T-cell (primary cell): ENCODE results near the gene BEAN1. TPM values are rescaled to one million over a fixed set of nuclear protein-coding genes. Genes with fewer than 3 reads are reported as not detected.
A peak's percentile ranks its signal among the peaks of the same experiment; 100 is the strongest.

Experiments used
- ATAC-seq, 4 experiments: fragments of 200-7000 bp in 3 of 4; fragments of 150-1000 bp in 1 of 4; cut with Tn5 transposase; replicated peaks in 1 of 4; 1 replicate in 3 of 4; 2 replicates in 1 of 4; pipeline ENCODE4 v1.10.0; 2021; ENCODE audit warnings: moderate library complexity in 3 of 4, mild to moderate bottlenecking in 2 of 4, moderate number of reproducible peaks in 1 of 4
- CTCF ChIA-PET, 2 donors: fragments of 300-600 bp; sonication (Branson Sonifier 250); formaldehyde crosslinking; loops; one replicate each; lab custom pipeline; 2022; ENCODE audit warnings: antibody characterized with exemption in 2 of 2; lab: Charles Lee
- POLR2A ChIA-PET, 2 donors: fragments of 300-600 bp; sonication (Branson Sonifier 250); formaldehyde crosslinking; loops; one replicate each; lab custom pipeline; 2022; ENCODE audit warnings: antibody characterized with exemption in 2 of 2; lab: Charles Lee
- DNase-seq, 35 experiments: peaks; one replicate each; pipeline versions ENCODE4 v3.0.0 to v3.0.0-alpha.2; 2013 to 2023
- H3K27ac ChIP-seq: one replicate; pipeline ENCODE4 v1.5.1; 2013; ENCODE audit warnings: low read length
- H3K27me3 ChIP-seq, 2 experiments: replicated peaks in 1 of 2; 1 replicate in 1 of 2; 2 replicates in 1 of 2; pipeline versions ENCODE4 v1.6.1 to v1.7.0; 2013; ENCODE audit warnings: low read length in 1 of 2, mixed read lengths in 1 of 2; ENCODE audit not compliant: control insufficient read depth in 2 of 2, insufficient read depth in 2 of 2; ENCODE audit errors: extremely low read depth in 1 of 2
- H3K36me3 ChIP-seq, 2 donors: 1 replicate in 1 of 2; 2 replicates in 1 of 2; pipeline versions ENCODE4 v1.6.1 to v1.7.0; 2013; ENCODE audit warnings: low read length in 1 of 2; ENCODE audit not compliant: control insufficient read depth in 2 of 2, insufficient read depth in 1 of 2; ENCODE audit errors: extremely low read depth in 1 of 2
- H3K4me1 ChIP-seq, 2 experiments: 1 replicate in 1 of 2; 2 replicates in 1 of 2; pipeline versions ENCODE4 v1.6.1 to v1.7.0; 2013; ENCODE audit warnings: low read length in 2 of 2, mixed read lengths in 1 of 2; ENCODE audit not compliant: insufficient read depth in 2 of 2, control insufficient read depth in 1 of 2; ENCODE audit errors: extremely low read depth in 1 of 2
- H3K4me3 ChIP-seq, 2 donors: 1 replicate in 1 of 2; 2 replicates in 1 of 2; pipeline versions ENCODE4 v1.5.1 to v1.7.0; 2013; ENCODE audit warnings: mild to moderate bottlenecking in 2 of 2, low read length in 1 of 2, moderate library complexity in 1 of 2; ENCODE audit not compliant: control insufficient read depth in 1 of 2; ENCODE audit errors: extremely low read depth in 1 of 2
- H3K9me3 ChIP-seq: 2 replicates; pipeline ENCODE4 v1.7.0; 2013
- H3K27ac Mint-ChIP-seq, 2 donors: one replicate each; pipeline ENCODE4 v1.8.0; 2020 to 2021; ENCODE audit warnings: mild to moderate bottlenecking in 2 of 2, mixed read lengths in 2 of 2
- H3K27me3 Mint-ChIP-seq, 2 donors: one replicate each; pipeline ENCODE4 v1.8.0; 2021 to 2022; ENCODE audit warnings: mixed read lengths in 2 of 2
- H3K36me3 Mint-ChIP-seq: one replicate; pipeline ENCODE4 v1.8.0; 2021; ENCODE audit warnings: mixed read lengths
- H3K4me1 Mint-ChIP-seq, 3 donors: one replicate each; pipeline ENCODE4 v1.8.0; 2020 to 2022; ENCODE audit warnings: mixed read lengths in 3 of 3, mild to moderate bottlenecking in 1 of 3
- H3K4me3 Mint-ChIP-seq, 3 donors: one replicate each; pipeline ENCODE4 v1.8.0; 2020 to 2022; ENCODE audit warnings: mild to moderate bottlenecking in 3 of 3, mixed read lengths in 3 of 3, moderate library complexity in 3 of 3
- H3K9me3 Mint-ChIP-seq, 3 donors: one replicate each; pipeline ENCODE4 v1.8.0; 2020 to 2022; ENCODE audit warnings: mixed read lengths in 3 of 3
- WGBS: methylation state at CpG from one replicate; pipeline ENCODE4 v1.1.5; 2013; ENCODE audit warnings: missing lambda C conversion rate; ENCODE audit not compliant: insufficient coverage; 5-methylcytosine and 5-hydroxymethylcytosine counted together
- total RNA-seq, 35 experiments: library from RNA in 6 of 35; stranded (reverse) in 6 of 35; fragments of 120-200 nt in 1 of 35; gene quantifications; one replicate each; pipeline versions ENCODE4 v1.2.1 to v1.2.4 and lab custom pipeline; 2013 to 2026

BEAN1 gene
- total RNA-seq, 5 donors from 2014 or later (not counting 1 experiment from before 2014, with no cell fraction given) = not detected

DNA sequence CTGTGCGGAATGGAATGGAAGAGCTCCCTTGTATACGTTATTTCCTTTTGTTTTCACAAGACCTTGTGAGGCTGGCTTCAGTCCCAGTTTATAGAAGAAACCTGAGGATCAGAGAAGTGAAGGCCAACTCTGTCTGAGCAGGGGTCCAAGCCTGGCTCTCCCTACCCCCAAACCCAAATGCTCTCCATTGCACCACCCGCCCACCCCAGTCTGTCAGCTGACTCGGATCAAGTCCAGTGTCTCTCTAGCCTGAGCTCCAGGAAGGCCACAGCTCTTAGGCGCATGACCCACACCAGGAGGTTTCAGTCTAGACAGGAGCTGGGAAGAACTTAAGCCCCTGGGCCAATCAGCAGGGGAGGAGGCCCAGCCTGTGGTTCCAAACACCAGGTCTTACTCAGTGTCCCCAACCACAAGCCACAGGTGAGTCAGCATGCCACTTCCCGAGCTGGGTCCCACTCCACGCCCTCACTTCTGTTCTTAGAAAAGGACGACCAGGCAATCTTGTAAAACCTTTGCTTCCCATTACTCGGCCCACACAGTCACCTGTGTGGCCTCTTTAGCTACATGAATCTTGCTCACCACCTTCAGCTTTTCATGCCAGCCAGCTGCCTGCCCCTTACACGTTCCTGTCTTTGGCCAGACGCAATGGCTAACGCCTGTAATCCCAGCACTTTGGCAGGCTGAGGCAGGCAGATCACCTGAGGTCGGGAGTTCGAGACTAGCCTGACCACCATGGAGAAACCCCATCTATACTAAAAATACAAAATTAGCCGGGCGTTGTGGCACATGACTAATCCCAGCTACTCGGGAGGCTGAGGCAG, 95.1 kb downstream of the BEAN1 start:
- Histone ChIP-seq H3K4me3 (peak overlapping the region; percentile 18 to 52), H3K4me1 (peaks cover 57 to 85% of the 10 kb centered on the region in 2 experiments), H3K9me3 (no peaks in the 10 kb centered on the region), H3K27ac (peak overlapping the region; percentile 68), H3K27me3 (no peaks in the 10 kb centered on the region), H3K36me3 (no peaks in the 10 kb centered on the region)
- Mint-ChIP-seq H3K27me3 (no peaks in the 10 kb centered on the region), H3K4me1 (peaks cover 84 to 88% (median 84%) of the 10 kb centered on the region in 3 donors), H3K9me3 (no peaks in the 10 kb centered on the region), H3K36me3 (no peaks in the 10 kb centered on the region), H3K27ac (peak overlapping the region; percentile 96 to 99), H3K4me3 (peak overlapping the region; percentile 62 to 69 (median 69))
- 10% methylated on average over 12 of the region's 17 CpGs for whole genome bisulfite sequencing
- POLR2A ChIA-PET = interaction anchor here in 1 of 2 donors (0.5 kb wide), 1 partner anchor 263 kb away, joined by 8 read pairs; no protein-coding TSS in a partner anchor
- DNase-seq = peak; percentile 21 to 86 (median 62)
- peak; percentile 72 to 85 (median 79) for ATAC-seq
- CTCF ChIA-PET = interaction anchor here in 1 of 2 donors (0.7 to 4.7 kb wide), 6 partner anchors 10 to 56 kb away, joined by 3 to 17 read pairs (median 4); partner anchors contain the start of gene CKLF

DNA sequence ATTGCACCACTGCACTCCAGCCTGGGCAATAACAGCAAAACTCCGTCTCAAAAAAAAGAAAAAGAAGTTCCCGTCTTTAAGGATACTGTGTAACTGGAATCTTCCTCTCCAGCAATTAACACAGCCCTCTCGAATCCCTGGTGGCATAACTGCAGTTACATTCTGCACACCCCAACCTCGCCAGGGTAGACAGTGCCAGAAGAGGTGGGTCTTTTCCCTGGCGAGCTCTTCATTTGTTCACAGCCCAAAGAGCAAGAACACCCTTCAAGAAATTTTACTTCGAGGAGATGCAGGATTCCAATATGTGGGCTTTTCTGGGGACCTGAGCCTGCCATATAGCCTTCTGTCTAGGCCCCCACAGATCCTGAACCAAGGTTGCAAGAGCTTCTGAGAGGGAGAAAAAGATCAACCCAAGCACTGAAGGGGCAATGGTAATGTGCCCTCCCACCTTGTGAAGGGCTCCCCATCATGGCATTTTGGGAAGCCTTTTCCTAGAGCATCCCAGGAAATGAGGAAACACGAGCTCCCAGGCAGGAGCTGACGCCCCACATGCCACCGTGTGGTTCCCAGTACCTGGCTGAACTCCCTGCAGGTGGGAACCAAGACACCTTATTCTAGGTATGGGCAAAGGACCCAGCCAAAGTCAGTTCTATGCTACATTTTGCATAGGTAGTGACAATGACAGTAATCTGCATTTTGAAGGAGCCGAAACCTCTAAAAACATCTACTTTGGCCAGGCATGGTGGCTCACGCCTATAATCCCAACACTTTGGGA, 95.9 kb downstream of the BEAN1 start:
- POLR2A ChIA-PET = no interaction called here
- CTCF ChIA-PET = interaction anchor here in 1 of 2 donors (0.5 to 4.7 kb wide), 4 partner anchors 10 to 40 kb away, joined by 3 to 17 read pairs (median 4); partner anchors contain the start of gene CKLF
- peaks cover 4% of the 10 kb centered on the region for H3K36me3 Mint-ChIP-seq

DNA sequence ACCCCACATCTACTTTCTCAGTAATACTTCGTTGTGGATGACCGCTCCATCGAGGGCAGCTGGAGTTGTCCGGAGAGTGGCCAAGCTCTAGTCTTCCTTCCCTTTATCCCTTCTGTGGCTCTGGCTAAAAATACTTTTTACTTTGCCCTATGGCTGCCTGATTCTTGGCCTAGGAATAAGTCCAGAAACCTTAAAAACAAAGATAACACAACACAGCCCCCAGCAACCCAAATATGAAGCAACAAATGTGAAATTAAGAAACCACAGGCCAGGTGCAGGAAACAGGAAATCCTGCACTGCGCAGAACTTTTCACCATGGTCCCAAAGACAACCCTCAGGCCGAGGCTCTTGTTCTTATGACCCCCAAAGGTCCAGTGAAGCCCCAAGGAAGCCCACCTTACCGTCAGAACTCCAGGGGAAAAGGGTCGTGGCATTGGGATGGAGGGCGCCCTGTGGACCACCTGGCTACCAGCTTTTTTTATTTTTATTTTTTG, 96.8 kb downstream of the BEAN1 start:
- ChIA-PET POLR2A (no interaction called here), CTCF (interaction anchor here in 1 of 2 donors (4.7 kb wide), 1 partner anchor 28 kb away, joined by 17 read pairs; the partner anchor contains the start of gene CKLF)
- peak overlapping the region; percentile 96 to 99 for H3K27ac Mint-ChIP-seq
- peak overlapping the region; percentile 68 for H3K27ac ChIP-seq
- ATAC-seq (peak; percentile 48 to 76 (median 56)), DNase-seq (peak in 29 of 35 experiments; percentile 18 to 72 (median 38))
- no peaks in the 10 kb centered on the region for H3K27me3 Mint-ChIP-seq
- peak overlapping the region in 1 of 2 donors; percentile 42 for H3K4me3 ChIP-seq
- H3K9me3 Mint-ChIP-seq = no peaks in the 10 kb centered on the region
- H3K4me1 ChIP-seq = peaks cover 53 to 79% of the 10 kb centered on the region in 2 experiments
- H3K36me3 ChIP-seq = no peaks in the 10 kb centered on the region
- 24% methylated on average over 8 of the region's 9 CpGs for WGBS
- H3K27me3 ChIP-seq = no peaks in the 10 kb centered on the region
- peaks cover 72 to 81% (median 79%) of the 10 kb centered on the region in 3 donors for H3K4me1 Mint-ChIP-seq
- H3K36me3 Mint-ChIP-seq = peaks cover 5% of the 10 kb centered on the region
- no peaks in the 10 kb centered on the region for H3K9me3 ChIP-seq
- peak overlapping the region; percentile 64 to 75 (median 69) for H3K4me3 Mint-ChIP-seq

More for the DNA sequence above, 95.9 kb downstream of the BEAN1 start:
- H3K27ac ChIP-seq = peak overlapping the region; percentile 68
- 91% methylated on average over 4 of the region's 11 CpGs for WGBS
- ATAC-seq (no peak), DNase-seq (no peak)
- no peaks in the 10 kb centered on the region for H3K36me3 ChIP-seq
- Mint-ChIP-seq H3K27ac (peak overlapping the region; percentile 96 to 99), H3K9me3 (no peaks in the 10 kb centered on the region), H3K4me1 (peaks cover 76 to 84% (median 80%) of the 10 kb centered on the region in 3 donors), H3K27me3 (no peaks in the 10 kb centered on the region), H3K4me3 (peak overlapping the region in 2 of 3 donors; percentile 64 to 69)
- peaks cover 53 to 79% of the 10 kb centered on the region in 2 experiments for H3K4me1 ChIP-seq
- H3K4me3 ChIP-seq = peak overlapping the region in 1 of 2 donors; percentile 2
- no peaks in the 10 kb centered on the region for H3K9me3 ChIP-seq
- H3K27me3 ChIP-seq = no peaks in the 10 kb centered on the region

DNA sequence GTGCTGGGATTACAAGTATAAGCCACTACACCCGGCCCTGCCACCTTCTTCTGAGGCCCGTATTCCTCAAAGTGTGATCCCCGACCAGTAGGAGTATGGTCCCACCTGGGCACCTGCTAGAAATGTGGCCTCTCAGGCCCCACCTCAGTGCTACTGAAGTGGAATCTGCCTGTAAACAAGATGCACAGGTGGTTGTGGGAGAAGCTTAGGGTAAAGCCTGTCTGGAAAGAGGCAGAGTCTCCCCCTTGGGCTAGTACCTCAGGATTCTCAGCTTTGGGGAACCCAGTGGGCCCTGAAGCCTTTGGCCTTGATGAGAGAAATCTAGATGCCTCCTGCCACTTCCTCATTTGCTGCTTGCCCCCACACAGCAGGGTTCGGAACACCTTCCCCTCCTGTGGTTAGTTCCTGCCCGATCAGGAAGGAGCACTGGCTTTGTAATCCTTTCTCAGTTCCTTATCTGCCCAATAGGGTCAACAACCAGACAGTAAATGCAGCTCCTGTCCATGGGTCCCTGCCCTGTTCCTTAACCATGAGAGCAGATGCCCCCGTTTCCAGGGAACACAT, 97.6 kb downstream of the BEAN1 start:
- DNase-seq (peak in 17 of 35 experiments; percentile 7 to 64 (median 32)), ATAC-seq (peak in 3 of 4 experiments; percentile 3 to 30 (median 10))
- Mint-ChIP-seq H3K4me3 (peak overlapping the region; percentile 13 to 69 (median 21)), H3K4me1 (peaks cover 65 to 75% (median 73%) of the 10 kb centered on the region in 3 donors), H3K27ac (peak overlapping the region; percentile 96 to 99), H3K36me3 (peaks cover 7% of the 10 kb centered on the region), H3K9me3 (no peaks in the 10 kb centered on the region), H3K27me3 (no peaks in the 10 kb centered on the region)
- Histone ChIP-seq H3K4me1 (peaks cover 50 to 74% of the 10 kb centered on the region in 2 experiments), H3K4me3 (no peak overlapping the region), H3K36me3 (no peaks in the 10 kb centered on the region), H3K27me3 (no peaks in the 10 kb centered on the region), H3K27ac (peak overlapping the region; percentile 68), H3K9me3 (no peaks in the 10 kb centered on the region)
- CTCF ChIA-PET = interaction anchor here (1.1 to 4.7 kb wide), 3 partner anchors 27 to 84 kb away, joined by 3 to 17 read pairs (median 3); partner anchors contain the start of gene CKLF (in 2 of the 2)
- POLR2A ChIA-PET = no interaction called here
- WGBS = 0% methylated on average over 1 of the region's 6 CpGs

DNA sequence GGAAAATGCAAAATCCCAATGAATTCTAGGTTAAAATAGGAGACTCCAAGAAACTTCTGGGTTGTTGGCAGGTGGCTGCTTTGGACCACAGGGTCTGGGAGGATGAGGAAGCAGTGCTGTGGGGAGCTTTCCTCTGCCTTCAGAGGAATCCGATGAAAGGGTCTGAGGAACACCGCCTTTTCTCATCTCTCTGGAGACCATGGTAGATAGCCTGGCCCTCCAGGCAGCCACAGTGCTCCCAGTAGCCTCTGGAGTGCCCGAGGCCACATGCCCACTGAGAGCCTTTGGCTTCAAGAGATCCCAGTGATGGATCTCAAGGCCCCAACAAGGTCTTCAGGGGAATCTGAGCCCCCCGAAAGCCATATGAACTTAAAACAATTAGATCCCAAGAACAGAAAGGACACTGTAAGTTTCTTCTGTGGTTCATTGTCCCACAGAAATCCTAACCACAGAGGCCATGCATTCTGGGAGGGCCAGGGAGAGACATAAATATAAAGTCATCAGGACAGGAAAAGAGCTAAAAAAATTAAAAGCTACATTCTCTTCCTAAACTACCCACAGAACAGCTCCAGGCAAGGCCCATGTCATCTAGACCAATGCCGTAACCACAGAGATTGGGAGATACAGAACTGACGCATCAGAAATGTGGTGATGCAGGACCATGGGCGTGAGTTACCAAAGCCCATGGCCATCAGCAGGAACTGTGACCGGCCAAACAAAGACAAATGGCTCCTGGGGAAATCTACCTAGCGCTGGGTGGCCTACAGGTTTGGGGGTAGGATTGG, 98.5 kb downstream of the BEAN1 start:
- ATAC-seq (no peak), DNase-seq (peak in 3 of 35 experiments; percentile 9 to 38 (median 12))
- Histone ChIP-seq H3K4me1 (peaks cover 41 to 65% of the 10 kb centered on the region in 2 experiments), H3K9me3 (no peaks in the 10 kb centered on the region), H3K4me3 (no peak overlapping the region), H3K27ac (peak overlapping the region; percentile 68), H3K36me3 (no peaks in the 10 kb centered on the region), H3K27me3 (no peaks in the 10 kb centered on the region)
- Mint-ChIP-seq H3K27me3 (no peaks in the 10 kb centered on the region), H3K4me1 (peaks cover 59 to 66% (median 64%) of the 10 kb centered on the region in 3 donors), H3K9me3 (no peaks in the 10 kb centered on the region), H3K4me3 (peak overlapping the region in 1 of 3 donors; percentile 69), H3K27ac (peak overlapping the region; percentile 96 to 99), H3K36me3 (peaks cover 7% of the 10 kb centered on the region)
- 81% methylated on average over 6 of the region's 9 CpGs for WGBS
- CTCF ChIA-PET = interaction anchor here (1.1 to 1.2 kb wide), 2 partner anchors 26 to 83 kb away, joined by 3 read pairs; partner anchors contain the start of gene CKLF (in 1 of the 2)
- POLR2A ChIA-PET = no interaction called here
